RWPE2 (cell line): ENCODE measurements around the gene PTPN20.
"Not testable (repeated sequence)": the region's sequence is repeated elsewhere in the genome, so short reads cannot be mapped to it uniquely, and the experiment has no call there.

ENCODE experiments used
- ATAC-seq: fragments of 200-7000 bp; cut with Tn5 transposase; 3 replicates; pipeline ENCODE4 v1.9.1; 2021; ENCODE audit warnings: low read depth
- DNase-seq: peaks from one replicate; pipeline ENCODE4 v3.0.0-alpha.2; 2020; ENCODE audit warnings: low spot score
- H3K27ac ChIP-seq: fragments of 450-650 bp; 2 replicates; pipeline ENCODE4 v1.5.1; 2017; ENCODE audit warnings: mild to moderate bottlenecking; ENCODE audit not compliant: poor library complexity, severe bottlenecking
- H3K27me3 ChIP-seq: fragments of 250-450 bp; sonication (Bioruptor Pico); 2 replicates; pipeline ENCODE4 v1.5.1; 2021; ENCODE audit warnings: mild to moderate bottlenecking, moderate library complexity; ENCODE audit not compliant: insufficient read depth, poor library complexity, severe bottlenecking
- H3K36me3 ChIP-seq: fragments of 250-450 bp; sonication (Bioruptor Pico); 2 replicates; pipeline ENCODE4 v1.5.1; 2020; ENCODE audit warnings: low read depth, mild to moderate bottlenecking, moderate library complexity
- H3K4me1 ChIP-seq: fragments of 250-450 bp; sonication (Bioruptor Pico); 2 replicates; pipeline ENCODE4 v1.5.1; 2021; ENCODE audit warnings: mild to moderate bottlenecking, moderate library complexity; ENCODE audit not compliant: insufficient read depth, poor library complexity, severe bottlenecking
- H3K4me3 ChIP-seq: fragments of 250-450 bp; sonication (Bioruptor Pico); 2 replicates; pipeline ENCODE4 v1.5.1; 2021; ENCODE audit warnings: mild to moderate bottlenecking, moderate library complexity; ENCODE audit not compliant: severe bottlenecking
- H3K9me3 ChIP-seq: fragments of 250-450 bp; sonication (Bioruptor Pico); 2 replicates; pipeline ENCODE4 v1.5.1; 2021; ENCODE audit warnings: mild to moderate bottlenecking, moderate library complexity; ENCODE audit not compliant: severe bottlenecking

The PTPN20 gene, protein sequence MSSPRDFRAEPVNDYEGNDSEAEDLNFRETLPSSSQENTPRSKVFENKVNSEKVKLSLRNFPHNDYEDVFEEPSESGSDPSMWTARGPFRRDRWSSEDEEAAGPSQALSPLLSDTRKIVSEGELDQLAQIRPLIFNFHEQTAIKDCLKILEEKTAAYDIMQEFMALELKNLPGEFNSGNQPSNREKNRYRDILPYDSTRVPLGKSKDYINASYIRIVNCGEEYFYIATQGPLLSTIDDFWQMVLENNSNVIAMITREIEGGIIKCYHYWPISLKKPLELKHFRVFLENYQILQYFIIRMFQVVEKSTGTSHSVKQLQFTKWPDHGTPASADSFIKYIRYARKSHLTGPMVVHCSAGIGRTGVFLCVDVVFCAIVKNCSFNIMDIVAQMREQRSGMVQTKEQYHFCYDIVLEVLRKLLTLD

DNA sequence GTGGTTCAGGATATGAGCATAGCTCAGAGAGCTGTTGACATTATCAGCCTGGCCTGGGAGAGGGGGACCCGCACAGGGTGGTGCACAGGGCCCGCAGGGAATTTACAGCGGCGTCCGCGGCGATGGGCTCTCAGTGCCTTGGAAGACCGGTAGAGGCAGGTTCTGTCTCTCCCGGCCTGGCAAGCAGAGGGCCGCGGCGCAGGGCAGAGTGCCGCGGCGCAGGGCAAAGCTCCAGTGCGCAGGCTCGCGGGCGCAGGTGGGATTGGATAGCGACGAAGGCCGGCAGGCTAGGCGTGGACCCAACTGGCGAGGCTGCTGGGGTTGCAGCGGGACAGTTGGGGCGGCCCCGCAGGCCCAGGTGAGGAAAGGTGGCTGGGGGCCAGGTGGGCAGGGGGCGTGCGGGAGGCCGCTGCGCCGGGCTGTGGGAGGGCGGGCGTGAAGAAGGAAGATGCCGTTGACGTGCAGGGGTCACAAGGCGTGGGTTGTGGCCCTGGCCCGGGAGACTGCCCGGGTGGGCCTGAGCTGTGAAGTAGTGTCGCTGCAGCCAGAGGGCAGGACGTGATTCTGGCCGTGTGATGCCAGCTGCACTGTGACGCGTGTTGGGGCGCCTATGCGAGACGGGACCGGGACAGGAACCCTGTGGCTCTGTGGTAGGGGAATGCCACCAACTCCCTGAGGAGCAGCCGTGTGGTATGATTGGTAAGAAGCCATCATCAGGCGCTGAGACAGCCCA is at the start of gene PTPN20:
PTPN20 (plus strand) TSS at position 285 of the 733 bp plus-strand sequence. CDS start 21,072 bp downstream, outside the sequence.
- not testable (repeated sequence) for DNase-seq, H3K4me1 ChIP-seq, H3K9me3 ChIP-seq, H3K27ac ChIP-seq, H3K36me3 ChIP-seq, H3K27me3 ChIP-seq, H3K4me3 ChIP-seq
- peak; percentile 85 for ATAC-seq

DNA sequence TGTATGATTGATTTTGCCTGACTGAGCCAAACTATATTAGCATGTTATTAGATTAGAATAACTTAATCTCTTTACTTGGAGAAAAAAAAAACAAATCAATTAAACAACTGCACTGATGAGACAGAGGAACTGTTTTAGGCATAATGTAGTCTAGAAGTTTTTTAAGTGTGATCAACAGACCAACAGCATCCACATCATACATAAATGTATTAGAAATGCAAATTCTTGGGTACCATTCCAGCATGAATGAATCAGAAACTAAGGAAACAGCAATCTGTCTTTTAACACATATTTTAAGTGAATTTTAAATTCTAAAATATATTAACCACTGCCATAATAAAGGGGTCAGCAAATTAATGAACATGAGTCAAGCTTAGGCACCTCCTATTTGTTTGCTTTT is 41.5 kb upstream of the PTPN20 start:
- not testable (repeated sequence) for H3K9me3 ChIP-seq, H3K4me1 ChIP-seq, H3K27ac ChIP-seq, ATAC-seq, H3K4me3 ChIP-seq, H3K27me3 ChIP-seq, H3K36me3 ChIP-seq, DNase-seq

DNA sequence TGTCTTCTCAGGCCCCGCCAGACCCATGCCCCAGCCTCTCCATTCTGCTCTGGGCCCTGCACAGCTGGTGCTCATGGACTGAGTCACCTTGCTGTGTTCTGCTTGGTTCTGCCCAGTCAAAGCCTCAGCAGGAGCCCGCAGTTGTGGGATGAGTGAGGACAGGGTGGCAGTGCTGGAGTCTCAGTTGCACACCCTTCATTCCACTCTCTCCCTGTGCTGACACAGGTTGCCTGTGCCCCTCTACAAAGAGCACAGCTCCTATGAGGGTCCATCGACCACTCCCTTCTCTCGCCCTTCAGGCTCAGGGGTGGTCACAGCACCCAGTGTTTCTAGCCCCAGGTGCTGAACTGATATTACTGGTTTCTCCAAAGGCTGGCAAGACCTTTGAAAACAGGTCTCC is 39.6 kb upstream of the PTPN20 start:
- not testable (repeated sequence) for H3K27me3 ChIP-seq, DNase-seq, H3K4me3 ChIP-seq, H3K9me3 ChIP-seq, H3K36me3 ChIP-seq, H3K4me1 ChIP-seq, H3K27ac ChIP-seq
- 0 out of 3 replicates have a peak, but pooled peaks have one; percentile 14 for ATAC-seq

DNA sequence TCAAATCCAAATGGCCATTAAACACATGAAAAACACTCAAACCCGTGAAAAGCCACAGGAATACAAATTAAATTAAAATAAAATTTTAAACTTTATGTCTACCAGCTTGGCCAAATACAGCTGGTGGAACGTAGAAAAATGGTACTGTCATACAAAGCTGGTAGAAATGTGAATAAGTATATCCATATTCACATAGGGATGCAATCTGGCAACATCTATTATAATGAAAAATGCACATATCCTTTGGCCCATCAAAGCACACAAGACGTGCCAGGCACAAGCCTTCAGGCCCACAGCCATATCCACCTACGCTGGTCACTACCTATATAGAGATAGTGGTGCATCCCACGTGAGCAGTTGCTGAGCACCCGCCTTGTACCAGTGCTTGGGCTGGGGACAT is 35.9 kb upstream of the PTPN20 start:
- H3K27me3 ChIP-seq, H3K27ac ChIP-seq, H3K36me3 ChIP-seq, H3K9me3 ChIP-seq, ATAC-seq, H3K4me3 ChIP-seq, DNase-seq, H3K4me1 ChIP-seq: not testable (repeated sequence)

DNA sequence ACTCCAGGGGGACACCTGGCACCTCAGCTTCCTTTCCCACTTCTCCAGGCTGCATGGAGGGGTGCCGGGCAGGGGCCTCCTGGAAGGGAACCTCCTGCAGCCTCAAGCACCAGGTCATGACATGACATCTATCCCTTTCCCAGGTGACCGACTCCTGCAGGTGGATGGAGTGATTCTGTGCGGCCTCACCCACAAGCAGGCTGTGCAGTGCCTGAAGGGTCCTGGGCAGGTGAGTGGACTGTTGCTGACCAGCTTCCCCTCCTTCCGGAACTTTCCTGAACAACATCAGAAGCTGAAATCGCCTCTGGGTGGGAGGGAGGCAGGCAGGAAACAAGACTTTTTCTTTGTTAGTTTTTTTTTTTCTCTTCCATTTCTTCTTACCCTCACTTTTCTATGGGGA is 34.5 kb upstream of the PTPN20 start:
- not testable (repeated sequence) for H3K9me3 ChIP-seq, H3K36me3 ChIP-seq, H3K27me3 ChIP-seq, H3K27ac ChIP-seq, DNase-seq, ATAC-seq, H3K4me3 ChIP-seq, H3K4me1 ChIP-seq

DNA sequence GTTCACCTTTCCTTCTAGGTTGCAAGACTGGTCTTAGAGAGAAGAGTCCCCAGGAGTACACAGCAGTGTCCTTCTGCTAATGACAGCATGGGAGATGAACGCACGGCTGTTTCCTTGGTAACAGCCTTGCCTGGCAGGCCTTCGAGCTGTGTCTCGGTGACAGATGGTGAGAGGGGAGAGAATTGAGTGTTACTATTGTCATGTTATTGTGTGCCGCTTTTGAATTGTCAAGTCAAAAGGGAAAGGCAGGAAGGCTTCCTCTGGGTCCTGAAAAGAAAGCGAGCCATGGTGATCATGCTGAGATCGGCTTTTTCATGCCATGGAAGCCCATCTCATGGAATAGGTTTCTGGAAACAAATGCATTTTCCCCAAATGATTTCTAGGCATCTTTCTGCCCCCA is 32.5 kb upstream of the PTPN20 start:
- DNase-seq, H3K36me3 ChIP-seq, H3K4me3 ChIP-seq, H3K27ac ChIP-seq, H3K4me1 ChIP-seq, ATAC-seq, H3K9me3 ChIP-seq, H3K27me3 ChIP-seq: not testable (repeated sequence)

DNA sequence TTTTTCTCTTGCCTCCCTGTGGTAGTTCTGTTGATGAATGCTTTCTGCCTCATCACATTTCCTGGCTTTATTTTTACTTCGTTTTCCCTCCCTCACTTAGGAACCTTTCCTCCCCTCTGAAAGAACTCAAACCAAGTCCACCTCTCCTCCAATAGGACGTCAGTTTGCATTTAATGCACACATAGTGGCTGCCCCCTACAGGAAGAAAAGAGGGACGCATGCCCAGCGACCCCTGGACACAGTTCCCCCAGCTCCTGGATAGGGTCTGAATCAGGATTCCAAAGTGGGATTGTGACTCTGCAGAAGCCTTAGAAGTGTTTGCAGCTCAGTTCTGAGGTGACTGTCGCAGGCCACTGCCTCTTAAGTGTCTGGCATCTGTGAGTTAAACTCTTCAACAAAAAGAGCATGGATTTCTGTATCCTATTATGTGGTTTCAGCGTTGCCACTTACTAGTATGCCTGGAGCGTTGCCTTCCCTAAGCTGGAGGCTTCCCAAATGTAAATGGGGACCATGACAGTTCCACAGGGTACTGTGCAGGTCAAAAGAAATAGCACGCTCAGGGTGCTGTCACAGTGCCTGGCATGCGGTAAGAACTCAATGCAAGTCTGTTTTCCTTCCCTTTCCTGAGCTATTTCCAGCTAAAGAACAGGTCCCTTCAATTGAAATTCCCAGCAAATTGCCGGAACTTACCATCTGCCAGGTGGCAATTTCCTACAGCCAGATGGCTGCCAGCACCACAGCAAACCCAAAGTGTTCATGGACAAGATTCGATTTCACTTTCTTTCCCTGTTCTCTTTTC is 20.2 kb upstream of the PTPN20 start:
- H3K9me3 ChIP-seq, H3K27me3 ChIP-seq, ATAC-seq, H3K27ac ChIP-seq, H3K36me3 ChIP-seq, DNase-seq, H3K4me3 ChIP-seq, H3K4me1 ChIP-seq: not testable (repeated sequence)

DNA sequence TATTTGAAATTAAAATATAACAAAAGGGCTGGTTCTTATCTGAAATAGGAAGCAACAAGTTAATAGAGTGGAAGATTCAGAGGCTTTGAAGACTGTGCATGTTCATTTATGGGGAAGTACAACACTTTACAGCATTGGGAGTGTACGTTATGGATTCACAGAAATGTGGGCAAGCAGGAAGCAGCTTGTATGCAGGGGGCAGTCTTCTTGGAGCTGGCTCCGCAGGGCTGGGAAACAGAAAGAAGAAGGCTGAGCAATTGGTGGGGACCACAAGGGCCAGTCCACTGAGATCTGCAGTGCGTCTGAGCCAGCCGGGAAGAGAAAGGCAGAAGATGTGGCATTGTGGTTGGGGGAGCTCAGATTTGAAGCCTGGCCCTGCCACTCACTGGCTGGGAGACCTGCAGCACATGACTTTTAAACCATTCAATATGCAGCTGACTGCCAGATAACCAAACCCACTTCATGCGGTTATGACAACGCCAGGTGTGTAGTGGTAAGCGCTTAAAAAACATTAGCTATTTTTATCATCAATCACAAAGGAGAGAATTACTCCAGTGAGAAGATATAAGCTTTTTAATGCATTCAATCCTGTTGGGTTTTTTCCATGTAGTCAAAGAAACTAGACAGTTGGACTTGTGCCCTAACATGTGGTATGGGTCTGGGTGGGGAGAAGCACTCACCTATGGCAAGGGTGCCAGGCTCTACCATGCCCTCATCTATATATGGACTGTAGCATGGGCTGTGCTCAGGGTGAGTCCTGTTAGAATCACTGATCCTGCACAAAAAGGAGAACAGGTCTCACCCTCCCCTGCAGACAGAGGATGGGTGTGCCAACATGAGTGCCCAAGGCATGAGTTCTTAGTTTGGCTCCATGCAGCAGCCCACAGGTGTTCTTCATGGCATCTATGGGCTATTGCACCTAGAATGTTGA is 14.2 kb upstream of the PTPN20 start:
- H3K27me3 ChIP-seq, H3K36me3 ChIP-seq, H3K4me1 ChIP-seq, ATAC-seq, H3K27ac ChIP-seq, H3K4me3 ChIP-seq, DNase-seq, H3K9me3 ChIP-seq: not testable (repeated sequence)

DNA sequence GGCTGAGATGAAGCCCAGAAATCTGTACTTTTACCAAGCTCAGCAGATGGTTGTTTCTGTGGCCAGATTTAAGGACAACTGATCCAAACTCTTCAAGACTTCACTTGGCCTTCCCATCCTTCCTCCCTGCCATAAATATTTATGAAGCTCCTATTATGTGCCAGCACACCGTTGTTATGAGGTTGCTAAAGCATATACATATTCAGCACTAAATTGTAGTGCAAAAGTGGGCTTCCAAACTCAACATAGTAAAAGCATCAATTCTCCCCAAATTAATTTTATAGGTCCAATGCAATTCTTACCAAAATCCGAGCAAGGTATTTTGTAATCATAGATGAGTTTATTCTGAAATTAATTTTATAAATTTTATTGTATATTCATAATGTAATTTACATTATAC is 10.0 kb upstream of the PTPN20 start:
- not testable (repeated sequence) for ATAC-seq

DNA sequence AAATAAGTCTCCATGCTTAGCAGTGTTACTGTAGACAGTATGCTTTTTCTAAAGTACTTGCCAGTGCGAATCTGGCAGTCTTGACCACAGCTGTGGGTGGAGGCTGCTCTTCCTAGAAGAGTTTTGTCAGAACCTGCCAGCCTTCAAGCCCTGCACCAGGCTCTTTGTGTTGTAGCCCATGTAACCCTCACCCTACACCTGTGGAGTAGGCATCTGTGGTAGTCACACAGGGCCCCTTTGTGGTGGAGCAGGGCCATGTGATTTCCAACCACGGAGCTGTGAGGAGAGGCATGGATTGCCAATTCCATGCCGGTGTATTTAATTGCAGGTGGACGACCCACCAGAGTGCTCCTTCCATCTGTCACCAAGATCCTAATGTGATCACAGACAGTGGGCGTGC is 7.4 kb upstream of the PTPN20 start:
- H3K36me3 ChIP-seq, H3K4me3 ChIP-seq, H3K27ac ChIP-seq, DNase-seq, ATAC-seq, H3K9me3 ChIP-seq, H3K4me1 ChIP-seq, H3K27me3 ChIP-seq: not testable (repeated sequence)

More for the DNA sequence above, 10.0 kb upstream of the PTPN20 start:
- DNase-seq, H3K9me3 ChIP-seq, H3K4me1 ChIP-seq, H3K36me3 ChIP-seq, H3K27me3 ChIP-seq, H3K27ac ChIP-seq, H3K4me3 ChIP-seq: not testable (repeated sequence)
